SU-DHL-6 (cell line): Measurements from ENCODE around the gene UCP2.

ENCODE experiments used
- H2AFZ ChIP-seq: fragments of 200-600 bp; sonication (generic); 2 replicates; pipeline ENCODE4 v1.6.1; 2014; ENCODE audit warnings: low read depth, mild to moderate bottlenecking, moderate library complexity, mixed read lengths, antibody characterized with exemption, low read length; ENCODE audit not compliant: severe bottlenecking
- H3F3A ChIP-seq: fragments of 200-600 bp; shearing (Covaris generic); 2 replicates; pipeline ENCODE4 v1.6.0; 2016; ENCODE audit warnings: antibody characterized with exemption, mild to moderate bottlenecking; ENCODE audit not compliant: insufficient read depth
- H3K27ac ChIP-seq: fragments of 200-600 bp; sonication (generic); 2 replicates; pipeline ENCODE4 v1.5.1; 2016; ENCODE audit warnings: low read depth, mild to moderate bottlenecking, low read length, moderate library complexity, mixed read lengths
- H3K27me3 ChIP-seq: fragments of 200-600 bp; sonication (generic), shearing (Covaris generic); 2 replicates; pipeline ENCODE4 v1.6.0; 2014; ENCODE audit warnings: mild to moderate bottlenecking, low read length
- H3K36me3 ChIP-seq: fragments of 200-600 bp; sonication (generic); 2 replicates; pipeline ENCODE4 v1.6.1; 2014; ENCODE audit warnings: mild to moderate bottlenecking, low read length, mixed read lengths
- H3K4me2 ChIP-seq: fragments of 300-600, 200-600 bp; shearing (Covaris generic), sonication (generic); 2 replicates; pipeline ENCODE4 v1.6.0; 2014; ENCODE audit warnings: low read length, low read depth, mild to moderate bottlenecking; ENCODE audit not compliant: poor library complexity, severe bottlenecking
- H3K4me3 ChIP-seq: fragments of 200-600 bp; sonication (generic); 2 replicates; pipeline ENCODE4 v1.5.1; 2014; ENCODE audit warnings: antibody characterized with exemption, low read length, mild to moderate bottlenecking, mixed read lengths; ENCODE audit not compliant: insufficient read depth, poor library complexity, severe bottlenecking
- H3K79me2 ChIP-seq: fragments of 200-600 bp; sonication (generic); 2 replicates; pipeline ENCODE4 v1.6.1; 2014; ENCODE audit warnings: mild to moderate bottlenecking, low read length, moderate library complexity; ENCODE audit not compliant: insufficient read depth
- H3K9ac ChIP-seq: fragments of 200-600 bp; sonication (generic); 2 replicates; pipeline ENCODE4 v1.7.0; 2014; ENCODE audit warnings: mild to moderate bottlenecking, low read length
- H3K9me2 ChIP-seq: fragments of 200-600 bp; sonication (generic); replicated peaks from 2 replicates; pipeline ENCODE4 v1.6.1; 2014; ENCODE audit warnings: low read length; ENCODE audit not compliant: insufficient read depth
- H3K9me3 ChIP-seq: fragments of 200-600 bp; sonication (generic); 2 replicates; pipeline ENCODE4 v1.6.1; 2014; ENCODE audit warnings: low read length, mixed read lengths; ENCODE audit not compliant: insufficient read depth
- H4K20me1 ChIP-seq: fragments of 200-600 bp; sonication (generic); 2 replicates; pipeline ENCODE4 v1.6.1; 2014; ENCODE audit warnings: low read depth, mild to moderate bottlenecking, antibody characterized with exemption, low read length, moderate library complexity, mixed read lengths
- CTCF ChIP-seq: fragments of 200-600 bp; sonication (generic); IDR thresholded peaks from one replicate; pipeline ENCODE4 v1.5.1; 2017; ENCODE audit warnings: antibody characterized with exemption, mild to moderate bottlenecking, low read length, moderate library complexity; ENCODE audit not compliant: insufficient read depth, poor library complexity, severe bottlenecking
- EZH2phosphoT487 ChIP-seq: fragments of 200-600 bp; sonication (generic), shearing (Covaris generic); conservative IDR thresholded peaks from 2 replicates; pipeline ENCODE4 v1.6.1; 2018; ENCODE audit warnings: mild to moderate bottlenecking, antibody characterized with exemption, low read length, moderate library complexity, mixed read lengths

Gene UCP2

GRCh38 chr11:74019104-74019738, 36.6 kb upstream of the UCP2 start:
- Histone ChIP-seq H3K27me3 (no peaks in the 10 kb centered on the region), H4K20me1 (no peaks in the 10 kb centered on the region), H2AFZ (no peak overlapping the region), H3K79me2 (no peaks in the 10 kb centered on the region), H3K4me3 (no peak overlapping the region), H3K9me2 (no peaks in the 10 kb centered on the region), H3K9me3 (no peaks in the 10 kb centered on the region), H3K9ac (no peak overlapping the region), H3K27ac (no peak overlapping the region), H3K36me3 (no peaks in the 10 kb centered on the region), H3F3A (no peaks in the 10 kb centered on the region), H3K4me2 (no peak overlapping the region)
- TF ChIP-seq CTCF (no peak), EZH2phosphoT487 (no peak)

GRCh38 chr11:74018331-74019005, 35.8 kb upstream of the UCP2 start:
- no peak overlapping the region for H3K27ac ChIP-seq
- no peaks in the 10 kb centered on the region for H3K9me2 ChIP-seq
- no peak overlapping the region for H3K4me3 ChIP-seq
- TF ChIP-seq CTCF (no peak), EZH2phosphoT487 (no peak)
- no peak overlapping the region for H3K9ac ChIP-seq
- H2AFZ ChIP-seq: no peak overlapping the region
- H3F3A ChIP-seq: no peaks in the 10 kb centered on the region
- H3K27me3 ChIP-seq: no peaks in the 10 kb centered on the region
- H3K36me3 ChIP-seq: no peaks in the 10 kb centered on the region
- H3K79me2 ChIP-seq: no peaks in the 10 kb centered on the region
- no peaks in the 10 kb centered on the region for H3K9me3 ChIP-seq
- no peaks in the 10 kb centered on the region for H4K20me1 ChIP-seq
- H3K4me2 ChIP-seq: no peak overlapping the region

GRCh38 chr11:74017631-74018030, 35.0 kb upstream of the UCP2 start:
- no peak overlapping the region for H3K27ac ChIP-seq
- no peaks in the 10 kb centered on the region for H3F3A ChIP-seq
- H3K79me2 ChIP-seq: no peaks in the 10 kb centered on the region
- no peak overlapping the region for H3K4me2 ChIP-seq
- TF ChIP-seq CTCF: no peak
- TF ChIP-seq EZH2phosphoT487: no peak
- H3K9me2 ChIP-seq: no peaks in the 10 kb centered on the region
- no peak overlapping the region for H2AFZ ChIP-seq
- no peaks in the 10 kb centered on the region for H3K9me3 ChIP-seq
- no peaks in the 10 kb centered on the region for H4K20me1 ChIP-seq
- no peaks in the 10 kb centered on the region for H3K36me3 ChIP-seq
- H3K9ac ChIP-seq: no peak overlapping the region
- H3K4me3 ChIP-seq: no peak overlapping the region
- H3K27me3 ChIP-seq: no peaks in the 10 kb centered on the region
